Cortex of kidney (tissue), 1 donor: ENCODE measurements around the gene ZNF322.
"Not testable (repeated sequence)": the region's sequence is repeated elsewhere in the genome, so short reads cannot be mapped to it uniquely, and the experiment has no call there.

Experiments used
- DNase-seq: peaks from one replicate; lab custom pipeline; 2025; lab: John Stamatoyannopoulos, UW

ZNF322 gene, protein sequence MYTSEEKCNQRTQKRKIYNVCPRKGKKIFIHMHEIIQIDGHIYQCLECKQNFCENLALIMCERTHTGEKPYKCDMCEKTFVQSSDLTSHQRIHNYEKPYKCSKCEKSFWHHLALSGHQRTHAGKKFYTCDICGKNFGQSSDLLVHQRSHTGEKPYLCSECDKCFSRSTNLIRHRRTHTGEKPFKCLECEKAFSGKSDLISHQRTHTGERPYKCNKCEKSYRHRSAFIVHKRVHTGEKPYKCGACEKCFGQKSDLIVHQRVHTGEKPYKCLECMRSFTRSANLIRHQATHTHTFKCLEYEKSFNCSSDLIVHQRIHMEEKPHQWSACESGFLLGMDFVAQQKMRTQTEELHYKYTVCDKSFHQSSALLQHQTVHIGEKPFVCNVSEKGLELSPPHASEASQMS

DNA sequence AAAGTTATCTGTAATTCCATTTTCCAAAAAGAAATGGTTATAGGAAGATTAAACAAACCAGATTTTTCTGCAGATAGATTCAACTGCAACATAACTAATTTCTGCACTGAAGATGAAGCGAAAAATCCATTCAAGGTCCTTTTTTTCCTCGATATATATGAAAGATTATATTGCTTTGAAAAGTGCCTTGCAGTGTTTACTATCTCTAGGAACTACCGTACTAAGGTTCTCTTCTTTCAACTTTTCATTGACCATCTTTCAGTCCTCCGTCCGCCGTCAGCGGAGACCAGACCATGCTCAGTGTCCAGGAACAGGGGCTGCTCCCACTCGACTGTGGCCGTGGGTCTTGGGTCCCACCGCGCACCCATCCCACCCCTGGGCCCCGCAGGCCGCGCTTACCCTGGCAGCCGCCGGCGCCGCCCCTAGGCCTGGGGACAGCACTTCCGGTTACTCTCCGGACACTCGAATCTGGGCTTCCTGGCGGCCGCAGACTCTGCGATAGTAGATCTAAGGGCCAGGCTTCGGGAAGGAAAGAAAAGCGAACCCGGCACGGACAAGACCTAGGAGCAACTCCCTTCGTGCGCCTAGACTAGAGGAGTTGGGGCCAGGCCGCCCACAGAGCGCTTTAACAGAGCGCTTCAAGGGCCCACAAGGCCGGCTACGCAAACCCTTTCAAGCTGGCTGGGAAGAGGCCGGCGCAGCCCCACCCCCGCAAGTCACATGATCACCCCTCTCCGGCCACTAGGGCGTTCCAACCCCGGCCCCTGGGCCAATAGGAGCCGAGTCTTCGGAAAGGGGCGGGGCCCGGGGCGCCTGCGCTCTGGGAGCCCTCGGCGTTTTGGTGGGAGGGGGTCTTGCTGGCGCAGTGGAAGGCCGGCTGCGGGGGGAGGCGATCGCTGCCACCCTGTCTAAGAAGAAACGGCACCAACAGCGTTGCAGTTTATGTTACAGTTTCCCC is at the start of gene ZNF322:
Gene ZNF322, minus strand, starts transcription at position 705 of the 958 bp plus-strand sequence. CDS start 21,193 bp downstream, outside the sequence.
- peak; percentile 51 for DNase-seq

DNA sequence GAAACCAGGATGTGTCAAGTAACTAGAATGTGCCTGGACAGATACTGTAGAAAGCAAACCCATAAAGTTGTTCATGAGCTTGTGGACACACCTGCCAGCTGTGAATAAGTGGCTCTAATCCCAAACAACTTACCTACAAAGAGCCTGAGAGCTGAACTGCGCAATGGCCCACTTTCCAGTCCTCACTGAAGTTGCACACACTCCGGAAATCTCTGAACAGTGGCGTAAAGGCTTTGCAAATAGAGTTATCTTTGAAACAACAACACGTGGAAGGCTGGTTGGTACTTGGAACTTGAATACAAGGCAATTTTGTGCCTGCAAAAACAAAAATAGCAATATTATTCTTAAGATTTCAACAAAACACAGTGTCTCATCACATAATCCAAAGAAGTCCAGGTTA is 46.2 kb upstream of the ZNF322 start:
- not testable (repeated sequence) for DNase-seq

DNA sequence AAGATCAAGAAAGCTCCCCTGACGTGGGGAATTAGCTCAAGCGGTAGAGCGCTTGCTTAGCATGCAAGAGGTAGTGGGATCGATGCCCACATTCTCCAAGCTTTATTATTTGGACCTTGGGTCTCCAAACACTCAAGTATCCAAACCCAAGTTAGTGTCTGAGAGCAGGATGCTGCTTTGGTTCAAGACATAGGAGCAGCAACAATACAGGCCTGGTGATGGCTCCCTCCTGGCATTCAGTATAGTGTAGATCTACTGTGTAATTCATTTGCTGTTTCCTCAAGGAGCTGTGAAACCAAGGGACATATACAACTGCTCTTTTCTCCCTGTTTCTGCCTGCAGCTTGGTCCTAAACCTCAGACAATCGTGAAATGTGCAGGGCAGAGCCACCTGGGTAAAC is 45.8 kb upstream of the ZNF322 start:
- DNase-seq, result not testable (repeated sequence)

DNA sequence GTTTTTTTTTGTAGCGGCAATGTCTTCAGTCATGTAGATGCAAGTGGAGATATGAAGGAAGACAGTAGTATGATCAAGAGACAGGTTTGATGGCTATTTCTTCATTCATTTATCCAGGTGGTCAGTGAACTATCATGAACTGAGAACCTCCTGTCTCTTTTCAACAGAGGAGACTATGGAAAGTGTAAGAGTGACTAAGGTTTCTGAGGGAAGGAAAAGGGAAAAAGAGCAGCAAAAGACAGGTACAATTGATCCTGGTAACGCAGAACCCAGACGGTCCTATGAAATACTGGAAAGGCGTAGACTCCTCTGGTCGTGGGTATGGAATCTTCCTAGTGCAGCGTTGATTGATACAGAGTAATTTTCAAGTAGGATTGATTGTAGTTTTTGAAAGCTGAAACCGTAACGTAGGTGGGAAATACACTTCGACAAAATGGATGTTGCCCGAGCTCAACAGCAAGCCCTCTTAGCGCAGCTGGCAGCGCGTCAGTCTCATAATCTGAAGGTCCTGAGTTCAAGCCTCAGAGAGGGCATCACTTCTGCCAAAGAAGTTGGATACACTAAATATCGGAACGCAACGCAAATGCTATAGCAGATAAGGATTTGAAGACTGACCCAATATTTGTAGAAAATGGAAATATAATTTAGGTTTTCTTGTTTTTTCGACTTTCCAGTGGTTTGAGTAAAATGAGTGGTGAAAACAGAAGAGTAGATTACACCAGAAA is 41.6 kb upstream of the ZNF322 start:
- not testable (repeated sequence) for DNase-seq

DNA sequence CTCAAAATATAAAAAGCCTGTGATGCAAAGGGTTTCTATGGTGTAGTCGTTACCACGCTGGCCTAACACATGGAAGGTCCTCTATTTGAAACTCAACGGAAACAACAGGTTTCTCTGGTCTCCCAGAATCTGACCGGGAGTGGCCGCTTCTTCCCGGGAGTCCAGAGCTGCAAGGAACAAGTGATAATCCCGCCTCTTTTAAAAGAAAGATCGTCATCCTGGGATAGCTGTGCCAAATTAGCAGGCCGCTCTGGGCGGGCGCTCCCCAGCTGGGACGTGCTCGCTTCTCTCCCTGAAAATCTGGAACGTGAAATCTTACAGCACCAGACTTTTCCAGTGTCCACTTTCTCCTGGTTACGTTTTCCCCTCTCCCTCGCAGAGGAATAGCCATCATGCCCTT is 38.0 kb upstream of the ZNF322 start:
- DNase-seq, result not testable (repeated sequence)

DNA sequence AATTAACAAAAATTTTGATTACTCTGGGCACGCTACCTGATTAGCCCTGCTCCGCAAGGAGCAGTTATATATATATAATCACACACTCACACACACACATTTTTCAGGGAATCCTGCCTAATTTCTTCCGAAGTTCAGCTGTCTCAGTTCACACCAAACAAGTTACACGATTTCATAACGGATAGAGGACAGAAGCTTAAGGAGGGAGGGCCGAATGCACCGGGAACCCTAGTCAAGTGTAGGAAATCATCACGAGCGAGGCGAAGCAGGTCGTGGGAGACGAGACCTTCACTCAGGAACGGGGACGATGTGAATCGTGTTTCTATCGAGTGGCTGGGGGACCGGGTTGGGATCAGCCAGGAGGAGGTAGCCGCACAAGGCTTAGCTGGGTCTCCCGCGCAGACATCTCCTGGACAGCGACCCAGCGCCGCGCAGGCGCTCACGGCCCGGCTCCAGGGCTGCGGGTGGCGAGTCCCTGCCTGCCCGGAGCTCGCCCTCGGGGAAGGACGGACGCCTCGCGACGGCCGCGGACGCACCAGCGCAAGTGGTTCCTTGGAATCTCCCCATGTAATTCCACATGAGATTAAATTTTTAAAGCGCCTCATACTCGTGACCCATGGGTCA is 29.9 kb upstream of the ZNF322 start:
- not testable (repeated sequence) for DNase-seq

DNA sequence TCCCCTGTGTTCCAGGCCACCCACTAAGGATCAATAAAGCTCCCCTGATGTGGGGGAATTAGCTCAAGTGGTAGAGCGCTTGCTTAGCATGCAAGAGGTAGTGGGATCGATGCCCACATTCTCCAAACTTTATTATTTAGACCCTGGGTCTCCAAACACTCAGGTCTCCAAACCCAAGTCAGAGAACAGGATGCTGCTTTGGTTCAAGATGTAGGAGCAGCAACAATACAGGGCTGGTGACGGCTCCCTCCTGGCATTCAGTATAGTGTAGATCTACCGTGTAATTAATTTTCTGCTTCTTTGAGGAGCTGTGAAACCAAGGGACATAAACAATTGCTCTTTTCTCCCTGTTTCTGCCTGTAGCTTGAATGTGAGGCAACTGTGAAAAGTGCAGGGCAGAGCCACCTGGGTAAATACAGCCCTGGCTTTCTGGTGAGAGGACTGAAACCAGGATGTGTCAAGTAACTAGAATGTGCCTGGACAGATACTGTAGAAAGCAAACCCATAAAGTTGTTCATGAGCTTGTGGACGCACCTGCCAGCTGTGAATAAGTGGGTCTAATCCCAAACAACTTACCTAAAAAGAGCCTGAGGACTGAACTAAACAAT is 23.0 kb upstream of the ZNF322 start:
- not testable (repeated sequence) for DNase-seq

DNA sequence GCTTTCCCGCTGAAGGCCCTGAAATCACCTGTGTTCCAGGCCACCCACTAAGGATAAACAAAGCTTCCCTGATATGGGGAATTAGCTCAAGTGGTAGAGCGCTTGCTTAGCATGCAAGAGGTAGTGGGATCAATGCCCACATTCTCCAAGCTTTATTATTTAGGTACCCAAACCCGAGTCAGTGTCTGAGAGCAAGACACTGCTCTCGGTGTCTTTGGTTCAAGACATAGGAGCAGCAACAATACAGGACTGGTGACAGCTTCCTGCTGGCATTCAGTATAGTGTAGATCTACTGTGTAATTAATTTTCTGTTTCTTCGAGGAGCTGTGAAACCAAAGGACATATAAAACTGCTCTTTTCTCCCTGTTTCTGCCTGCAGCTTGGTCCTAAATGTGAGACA is 13.7 kb upstream of the ZNF322 start:
- not testable (repeated sequence) for DNase-seq

DNA sequence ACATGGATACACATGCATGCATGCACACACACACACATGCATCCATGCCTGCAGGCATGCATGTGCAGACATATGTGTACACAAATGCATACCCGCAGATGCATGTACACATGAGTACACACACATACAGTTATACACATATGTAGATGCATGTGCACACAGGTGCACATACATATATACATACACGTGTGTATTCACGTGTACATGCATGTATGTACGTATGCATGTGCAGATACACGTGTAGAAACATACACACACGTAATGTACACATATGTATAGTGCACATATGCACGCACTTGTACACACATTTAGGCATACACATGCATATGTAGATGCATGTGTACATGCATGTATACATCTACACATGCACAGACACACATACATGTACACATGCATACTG is 11.0 kb upstream of the ZNF322 start:
- DNase-seq, result not testable (repeated sequence)

DNA sequence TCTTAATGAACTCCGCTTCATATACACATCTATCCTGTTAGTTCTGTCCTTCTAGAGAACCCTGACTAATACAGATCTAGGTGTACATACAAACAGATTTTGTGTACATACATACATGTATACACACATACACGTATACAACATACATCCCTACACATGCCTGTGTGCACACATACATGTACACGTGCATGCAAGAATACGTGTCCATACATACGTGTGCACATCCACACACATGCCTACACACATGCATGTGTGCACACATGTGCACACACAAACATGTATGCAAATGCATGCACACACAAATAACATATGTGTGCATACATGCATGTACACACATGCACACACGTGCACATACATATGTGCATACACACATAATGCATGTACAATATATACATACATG is 10.5 kb upstream of the ZNF322 start:
- not testable (repeated sequence) for DNase-seq

DNA sequence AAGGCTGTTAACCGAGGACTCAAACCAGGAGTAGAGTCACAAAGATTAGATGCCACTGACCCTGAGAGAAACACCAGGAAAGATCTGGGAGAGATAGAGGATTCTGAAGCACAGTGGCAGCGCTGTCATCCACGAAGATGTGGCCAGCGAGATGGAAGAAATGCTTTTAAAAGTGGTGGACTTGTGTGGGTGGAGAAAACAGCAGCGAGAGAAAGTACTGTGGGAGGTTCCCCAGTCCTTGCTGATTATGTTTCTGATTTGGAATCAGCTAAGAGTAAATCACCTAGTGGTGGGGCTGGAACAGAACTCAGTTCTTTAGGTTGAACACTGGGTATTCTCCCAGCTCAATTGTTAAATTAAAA is 435 bp upstream of the ZNF322 start:
- DNase-seq, result no peak

DNA sequence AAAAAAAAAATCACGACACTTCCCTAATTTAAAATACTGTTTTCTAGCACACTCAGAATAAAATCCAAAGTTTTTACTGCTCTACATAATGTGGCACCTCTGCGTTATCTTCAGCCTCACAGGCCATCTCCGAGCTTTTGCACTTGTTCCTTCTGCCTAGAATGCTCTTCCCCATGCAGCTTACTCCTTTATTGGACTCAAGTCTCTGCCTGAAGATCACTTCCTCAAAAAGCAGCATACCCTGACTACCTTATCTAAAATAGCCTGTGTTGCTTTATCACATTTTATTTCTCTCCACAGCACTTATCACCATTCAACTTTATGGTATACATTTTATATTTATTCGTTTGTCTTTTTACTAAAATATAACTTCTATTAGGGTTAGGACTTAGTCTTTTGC is 2.3 kb downstream of the ZNF322 start:
- DNase-seq, result no peak

DNA sequence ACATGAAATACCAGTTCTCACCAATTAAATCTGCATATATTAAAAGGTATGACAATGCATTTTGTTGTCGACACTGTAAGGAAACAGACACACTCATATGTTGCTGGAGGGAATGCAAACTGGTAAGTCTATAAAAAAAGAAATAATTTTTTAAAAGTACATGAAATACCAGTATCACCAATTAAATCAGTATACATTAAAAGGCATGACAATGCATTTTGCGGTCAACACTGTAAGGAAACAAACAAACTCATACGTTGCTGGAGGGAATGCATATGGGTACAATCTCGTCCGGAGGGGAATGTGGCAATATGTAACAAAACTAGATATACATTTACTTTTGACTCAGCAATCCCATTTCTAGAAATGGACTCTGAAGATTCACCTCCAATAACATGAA is 6.5 kb downstream of the ZNF322 start:
- DNase-seq, result no peak

DNA sequence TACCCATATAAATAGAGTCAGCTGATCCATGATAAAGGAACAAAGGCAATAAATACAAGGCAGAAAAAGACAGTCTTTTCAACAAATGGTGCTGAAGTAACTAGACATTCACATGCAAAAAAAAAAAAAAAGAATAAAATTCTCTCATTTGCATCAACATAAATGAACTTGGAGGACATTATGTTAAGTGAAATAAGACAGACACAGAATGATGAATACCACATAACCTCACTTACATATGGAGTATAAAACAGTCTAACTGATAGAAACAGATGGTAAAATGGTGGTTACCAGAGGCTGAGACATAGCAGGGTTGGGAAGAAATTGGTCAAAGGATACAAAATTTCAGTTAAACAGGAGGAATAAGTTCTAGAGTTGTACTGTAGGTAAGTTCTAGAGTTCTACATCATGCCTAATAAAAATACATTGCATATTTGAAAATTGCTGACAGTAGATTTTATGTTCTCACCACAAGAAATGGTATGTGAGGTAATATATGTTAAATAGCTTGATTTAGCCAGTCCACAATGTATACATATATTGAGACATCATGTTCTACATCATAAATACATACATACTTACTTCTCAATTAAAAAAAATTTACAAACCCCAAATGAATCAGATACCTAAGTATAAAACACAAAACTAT is 8.3 kb downstream of the ZNF322 start:
- DNase-seq, result no peak

DNA sequence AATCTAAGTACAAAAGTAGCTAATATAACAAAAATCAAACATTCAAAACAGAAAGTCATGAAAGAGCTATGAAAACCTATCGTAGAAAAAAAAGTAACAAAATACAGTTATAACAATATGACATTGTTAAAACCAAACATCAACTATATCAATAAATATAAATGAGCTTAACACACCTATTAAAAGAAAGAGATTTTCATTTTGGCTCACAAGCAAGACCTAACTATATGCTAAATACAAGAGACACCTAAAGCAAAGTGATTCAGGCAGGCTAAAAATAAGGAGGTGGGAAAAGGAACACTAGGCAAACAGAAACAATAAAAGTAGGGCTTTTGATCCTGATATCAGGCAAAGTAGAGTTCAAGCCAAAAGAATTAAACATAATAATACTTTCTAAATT is 13.5 kb downstream of the ZNF322 start:
- DNase-seq, result no peak

DNA sequence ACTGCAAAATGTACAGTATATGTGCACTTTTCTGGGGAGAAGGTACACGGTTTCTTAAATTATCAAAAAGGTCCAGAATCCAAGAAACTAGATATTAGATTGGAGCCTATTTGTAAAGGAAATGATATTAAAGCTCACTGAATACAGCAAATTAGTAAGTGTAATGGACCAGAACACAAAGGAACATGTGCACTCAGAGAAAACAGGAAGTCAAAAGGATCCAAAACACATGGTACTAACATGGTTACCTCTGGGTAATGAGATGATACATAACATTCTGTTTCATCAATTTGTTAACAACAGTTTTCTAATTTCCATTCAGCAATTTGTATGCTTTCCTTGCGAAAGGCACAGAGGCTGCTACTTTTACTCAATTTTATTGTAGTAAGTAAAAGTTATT is 18.7 kb downstream of the ZNF322 start:
- DNase-seq, result no peak

DNA sequence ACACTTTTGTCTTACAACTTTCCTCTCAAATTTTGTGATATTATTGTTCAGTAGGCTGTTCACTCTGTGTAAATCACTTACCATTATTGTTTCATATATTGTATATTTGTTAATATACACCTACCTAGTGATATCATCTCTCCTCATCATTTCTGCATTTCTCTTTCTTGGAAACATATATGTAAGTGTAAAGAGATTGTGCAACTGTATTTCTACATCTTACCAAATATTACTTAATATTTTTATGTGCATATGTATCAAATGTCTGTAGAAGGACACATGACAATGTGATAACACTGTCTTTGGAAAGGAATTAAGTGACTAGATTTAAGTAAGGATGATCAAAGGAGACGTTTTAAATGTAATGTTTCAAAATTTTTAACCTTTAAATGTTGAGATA is 30.2 kb downstream of the ZNF322 start:
- no peak for DNase-seq

DNA sequence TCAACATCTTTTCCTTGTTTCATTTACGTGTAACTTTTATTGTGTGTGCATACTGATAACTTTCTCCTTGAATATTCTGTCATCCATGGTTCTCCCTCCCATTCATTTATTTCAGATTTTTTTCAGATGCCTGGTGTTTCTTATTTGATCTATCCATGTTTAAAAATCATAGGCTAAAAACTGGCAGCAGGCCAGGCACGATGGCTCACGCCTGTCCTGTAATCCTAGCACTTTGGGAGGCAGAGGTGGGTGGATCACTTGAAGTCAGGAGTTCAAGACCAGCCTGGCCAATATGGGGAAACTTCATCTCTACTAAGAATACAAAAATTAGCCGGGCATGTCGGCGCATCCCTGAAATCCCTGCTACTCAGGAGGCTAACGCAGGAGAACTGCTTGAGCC is 31.7 kb downstream of the ZNF322 start:
- DNase-seq, result no peak

DNA sequence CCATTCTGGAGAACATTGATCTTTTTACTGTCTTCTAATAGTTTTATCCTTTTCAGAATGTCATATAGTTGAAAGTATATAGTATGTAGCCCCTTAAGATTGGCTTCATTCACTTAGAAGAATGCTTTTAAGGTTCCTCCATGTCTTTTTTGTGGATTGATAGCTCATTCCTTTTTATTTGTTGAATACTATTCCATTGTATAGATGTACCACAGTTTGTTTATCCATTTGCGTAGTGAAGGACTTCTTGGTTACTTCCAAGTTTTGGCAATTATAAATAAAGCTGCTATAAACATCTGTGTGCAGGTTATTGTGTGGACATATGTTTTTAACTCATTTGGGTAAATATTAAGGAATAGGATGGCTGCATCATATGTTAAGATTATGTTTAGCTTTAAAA is 35.0 kb downstream of the ZNF322 start:
- no peak for DNase-seq

DNA sequence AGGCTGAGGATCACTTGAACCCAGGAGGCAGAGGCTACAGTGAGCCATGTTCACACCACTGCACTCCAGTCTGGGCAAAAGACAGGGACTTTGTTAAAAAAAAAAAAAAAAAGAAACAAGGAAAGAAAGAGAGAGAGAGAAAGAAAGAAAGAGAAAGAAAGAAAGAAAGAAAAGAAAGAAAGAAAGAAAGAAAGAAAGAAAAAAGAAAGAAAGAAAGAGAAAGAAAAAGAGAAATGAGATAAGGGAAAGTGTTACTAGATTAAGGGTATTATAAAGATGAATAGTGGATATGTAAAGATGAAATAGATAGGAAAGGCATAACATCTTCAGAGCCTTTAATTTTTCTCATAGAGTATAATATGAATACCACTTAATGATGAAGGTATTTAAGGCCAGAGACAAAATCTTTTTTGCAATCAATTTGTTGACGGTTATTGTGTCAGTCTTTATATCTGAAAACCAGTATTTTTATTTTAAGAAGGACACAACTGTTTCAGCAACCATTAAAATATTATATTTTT is 36.1 kb downstream of the ZNF322 start:
- DNase-seq, result no peak
